Heart left ventricle (tissue), 16 donors: ENCODE results near the gene FMO5. TPM values are rescaled to one million over a fixed set of nuclear protein-coding genes. Genes with fewer than 3 reads are reported as not detected.

Experiments used
- ATAC-seq, 4 donors: fragments of 200-7000 bp; cut with Tn5 transposase; one replicate each; pipeline ENCODE4 v1.9.1; 2020 to 2022; ENCODE audit warnings: moderate library complexity in 4 of 4, mild to moderate bottlenecking in 3 of 4, moderate number of reproducible peaks in 1 of 4
- DNase-seq, 5 donors: peaks; one replicate each; pipeline ENCODE4 v3.0.0-alpha.2; 2020
- H3K27ac ChIP-seq, 12 donors: fragments of 200-600 bp; sonication (generic) in 4 of 12; one replicate each; pipeline versions ENCODE4 v1.5.0 to v1.8.0; 2016 to 2022; ENCODE audit warnings: mild to moderate bottlenecking in 2 of 12
- H3K27me3 ChIP-seq, 9 donors: fragments of 200-600 bp; sonication (generic) in 2 of 9; one replicate each; pipeline versions ENCODE4 v1.5.1 to v1.8.0; 2016 to 2022; ENCODE audit warnings: mild to moderate bottlenecking in 3 of 9
- H3K36me3 ChIP-seq, 9 donors: fragments of 200-600 bp; sonication (generic) in 2 of 9; one replicate each; pipeline versions ENCODE4 v1.5.0 to v1.8.0; 2018 to 2022; ENCODE audit warnings: mild to moderate bottlenecking in 2 of 9
- H3K4me1 ChIP-seq, 12 donors: fragments of 200-600 bp; sonication (generic) in 4 of 12; one replicate each; pipeline versions ENCODE4 v1.5.0 to v1.8.0; 2016 to 2022; ENCODE audit warnings: mild to moderate bottlenecking in 3 of 12
- H3K4me3 ChIP-seq, 12 donors: fragments of 200-600 bp; sonication (generic) in 4 of 12; one replicate each; pipeline versions ENCODE4 v1.5.0 to v1.8.0; 2017 to 2022; ENCODE audit warnings: mild to moderate bottlenecking in 9 of 12, moderate library complexity in 4 of 12
- H3K9me3 ChIP-seq, 12 donors: fragments of 200-600 bp; sonication (generic) in 4 of 12; one replicate each; pipeline versions ENCODE4 v1.5.0 to v1.8.0; 2016 to 2022; ENCODE audit warnings: mild to moderate bottlenecking in 1 of 12
- POLR2A ChIP-seq, 2 donors: fragments of 450-650 bp; IDR thresholded peaks; one replicate each; pipeline ENCODE4 v1.6.1; 2017; ENCODE audit warnings: antibody characterized with exemption in 2 of 2, mild to moderate bottlenecking in 2 of 2, moderate library complexity in 2 of 2
- WGBS, 4 donors: extraction: QIAGEN DNeasy Blood & Tissue Kit in 2 of 4; methylation state at CpG; one replicate each; pipeline versions ENCODE4 v1.1.5 to v1.1.7; 2013 to 2018; 5-methylcytosine and 5-hydroxymethylcytosine counted together
- intact Hi-C, 10 donors: fragments of 100-400 bp; cut with DNase I; formaldehyde crosslinking; loops; one replicate each; pipeline versions ENCODE4 v1.11.1 to v1.14.2; 2022
- polyA plus RNA-seq, 2 donors: library from polyadenylated mRNA; stranded (reverse); fragments of 200-250 nt; gene quantifications; one replicate each; pipeline ENCODE4 v1.2.3, GENCODE V29; 2013
- total RNA-seq, 9 donors: library from RNA; depleted of rRNA in 2 of 9; stranded (reverse); fragments of >200 nt in 2 of 9; fragmentation: NEBNext Ultra II Directional in 3 of 9; extraction: Animal tissue kit (Norgen Biotek cat#: 25700) in 3 of 9; gene quantifications; one replicate each; pipeline versions ENCODE4 v1.1.0 to v1.2.4, GENCODE V29; 2016 to 2023
- TF ChIP-seq, protein P1 (sequence below), 12 donors: fragments of 200-600 bp; sonication (generic) in 4 of 12; IDR thresholded peaks; one replicate each; pipeline versions ENCODE4 v1.5.0 to v1.8.0; 2018 to 2022; ENCODE audit warnings: antibody characterized with exemption in 12 of 12, mild to moderate bottlenecking in 5 of 12
- donor health status: ischemic (EF 13 %, LVEDD 7.1; RV severe dilation, severe dysfunction).
- donor health status: healthy with polysubstance abuse.
- donor health status: DM: no; HTN: yes; CAD: no.
- donor health status: DM: no; HTN: no; CAD: no.
- donor health status: ischemic (EF 25% LVEDD 6.9; RV normal size, moderate dysfunction).
- donor health status: ischemic (EF 25% LVEDD 5.7; RV mildly dilated, moderate dysfunction).
- donor health status: healthy.
- donor health status: DM: yes; HTN: yes; CAD: no.
- donor health status: ischemic (EF 35%, LVEDD 5.7; RV mildly dilated, moderate dysfunction).
- donor health status: nonischemic (EF 11% LVEDD 7.7; RV severe dilation, severe dysfunction).
- donor health status: DM: yes; HTN: yes; CAD: no.
- donor health status: PGD.
- donor health status: ischemic (EF 29% LVEDD 5.4; RV normal size, mild dysfunction).
- donor health status: nonischemic (EF 23%, LVEDD 6.1; RV moderate dilation, normal function).

Gene FMO5
- total and polyA plus RNA-seq, 11 donors = 0.71 to 17.0 (median 1.2) TPM

DNA sequence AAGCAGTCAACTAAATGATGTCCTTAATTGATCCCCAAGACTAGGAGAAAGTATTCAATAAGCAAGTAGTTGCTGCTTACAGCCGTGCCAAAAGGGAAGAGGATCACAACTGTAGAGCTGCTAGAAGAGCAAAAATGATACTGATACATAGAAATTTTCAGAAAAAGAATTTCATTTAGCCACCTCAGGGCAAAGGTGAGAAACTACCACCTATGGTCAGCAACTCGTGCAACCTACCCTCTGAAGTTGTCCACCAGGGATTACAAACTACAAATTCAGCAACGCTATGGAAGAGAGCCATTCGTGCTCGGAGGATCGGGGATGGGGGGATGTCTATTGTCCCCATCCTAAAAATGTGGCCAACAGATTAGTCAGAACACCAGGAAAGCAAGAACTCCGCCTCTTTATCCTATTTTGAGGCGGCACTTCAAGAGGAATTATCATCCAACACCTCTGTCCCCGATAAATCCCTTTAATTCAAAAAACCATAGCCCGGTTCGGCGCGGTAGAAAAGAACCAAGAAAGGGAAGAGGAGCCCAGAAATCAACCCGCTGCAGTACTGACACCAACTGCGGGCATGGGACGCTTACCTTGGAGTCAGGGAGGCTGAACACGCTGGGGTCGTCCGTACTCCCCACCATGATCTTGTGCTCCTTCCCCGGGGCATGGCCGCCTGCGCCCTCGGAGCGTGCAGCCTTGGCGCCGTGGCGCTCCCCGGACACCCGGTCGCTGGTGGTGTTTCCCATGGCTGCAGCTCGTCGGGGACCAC, 53.6 kb downstream of the FMO5 start:
- DNase-seq = no peak
- no peak for TF ChIP-seq POLR2A (IDR thresholded peaks at IDR 0.05)
- TF ChIP-seq, protein P1, sequence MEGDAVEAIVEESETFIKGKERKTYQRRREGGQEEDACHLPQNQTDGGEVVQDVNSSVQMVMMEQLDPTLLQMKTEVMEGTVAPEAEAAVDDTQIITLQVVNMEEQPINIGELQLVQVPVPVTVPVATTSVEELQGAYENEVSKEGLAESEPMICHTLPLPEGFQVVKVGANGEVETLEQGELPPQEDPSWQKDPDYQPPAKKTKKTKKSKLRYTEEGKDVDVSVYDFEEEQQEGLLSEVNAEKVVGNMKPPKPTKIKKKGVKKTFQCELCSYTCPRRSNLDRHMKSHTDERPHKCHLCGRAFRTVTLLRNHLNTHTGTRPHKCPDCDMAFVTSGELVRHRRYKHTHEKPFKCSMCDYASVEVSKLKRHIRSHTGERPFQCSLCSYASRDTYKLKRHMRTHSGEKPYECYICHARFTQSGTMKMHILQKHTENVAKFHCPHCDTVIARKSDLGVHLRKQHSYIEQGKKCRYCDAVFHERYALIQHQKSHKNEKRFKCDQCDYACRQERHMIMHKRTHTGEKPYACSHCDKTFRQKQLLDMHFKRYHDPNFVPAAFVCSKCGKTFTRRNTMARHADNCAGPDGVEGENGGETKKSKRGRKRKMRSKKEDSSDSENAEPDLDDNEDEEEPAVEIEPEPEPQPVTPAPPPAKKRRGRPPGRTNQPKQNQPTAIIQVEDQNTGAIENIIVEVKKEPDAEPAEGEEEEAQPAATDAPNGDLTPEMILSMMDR (IDR thresholded peaks at IDR 0.05) = no peak
- Histone ChIP-seq H3K36me3 (peaks cover 0 to 25% (median 6%) of the 10 kb centered on the region in 9 donors), H3K4me1 (peaks cover 0 to 60% (median 35%) of the 10 kb centered on the region in 12 donors), H3K27ac (peak overlapping the region; percentile 81 to 99 (median 94)), H3K27me3 (no peaks in the 10 kb centered on the region), H3K9me3 (no peaks in the 10 kb centered on the region), H3K4me3 (peak overlapping the region; percentile 69 to 96 (median 88))
- intact Hi-C loops = loop anchor here (1.0 to 10.0 kb wide), 5 partner anchors 51 to 373 kb away; partner anchors contain the start of genes CHD1L (in 10 of the 10), BCL9 (in 1 of the 10) and FMO5 (in 1 of the 10)
- no peak for ATAC-seq
- WGBS, 4 donors = 0 to 1% (median 0%) methylated on average over 25 to 32 of the region's 32 CpGs

DNA sequence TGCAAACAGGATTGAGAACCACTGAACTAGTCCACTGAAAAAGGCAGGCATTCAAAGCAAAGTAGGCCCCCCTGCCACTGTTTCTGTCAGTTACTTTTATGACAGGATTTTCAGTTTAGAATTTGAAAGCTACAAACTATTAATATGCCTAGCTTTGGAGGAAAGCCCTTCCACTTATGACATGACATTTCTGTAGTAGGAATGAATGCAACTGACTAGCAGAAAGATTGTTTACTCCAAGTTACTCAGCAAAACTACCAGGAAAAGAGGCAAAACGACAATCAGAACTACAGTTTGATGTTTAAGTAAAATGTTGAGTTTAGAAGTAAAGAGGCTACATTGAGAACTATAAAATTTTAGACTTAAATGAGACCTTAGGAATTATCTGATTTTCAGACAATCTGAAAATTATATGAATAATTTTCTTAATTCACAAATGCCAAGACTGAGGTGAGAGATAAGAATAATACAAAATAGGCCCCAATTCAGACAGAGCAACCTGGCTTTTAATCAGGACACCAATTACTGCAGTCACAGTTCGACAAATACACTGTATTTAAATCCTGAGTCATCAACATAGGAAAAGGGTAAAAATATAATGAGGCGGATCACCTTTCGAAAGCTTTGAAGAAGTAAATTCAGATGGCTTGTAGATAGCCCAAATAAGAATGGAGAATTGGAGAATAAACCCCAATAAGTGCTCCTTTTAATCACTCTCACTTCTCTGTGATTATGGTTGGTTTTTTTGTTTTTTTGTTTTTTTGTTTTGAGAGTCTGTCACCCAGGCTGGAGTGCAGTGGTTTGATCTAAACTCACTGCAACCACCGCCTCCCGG, 55.1 kb downstream of the FMO5 start:
- Histone ChIP-seq H3K4me1 (peaks cover 0 to 60% (median 35%) of the 10 kb centered on the region in 12 donors), H3K27me3 (no peaks in the 10 kb centered on the region), H3K4me3 (peak overlapping the region in 7 of 12 donors; percentile 69 to 93 (median 84)), H3K36me3 (peaks cover 0 to 30% (median 18%) of the 10 kb centered on the region in 9 donors), H3K9me3 (no peaks in the 10 kb centered on the region), H3K27ac (peak overlapping the region in 5 of 12 donors; percentile 4 to 22 (median 10))
- WGBS, 4 donors = 78 to 85% (median 82%) methylated on average over 6 of the region's 6 CpGs
- intact Hi-C loops = loop anchor here in 3 of 10 donors (5.0 to 10.0 kb wide), 3 partner anchors 52 to 375 kb away; partner anchors contain the start of genes BCL9 (in 1 of the 3) and FMO5 (in 1 of the 3)
- ATAC-seq (no peak), DNase-seq (no peak)
- TF ChIP-seq, protein P1 (IDR thresholded peaks at IDR 0.05) = no peak
- TF ChIP-seq POLR2A (IDR thresholded peaks at IDR 0.05) = no peak

DNA sequence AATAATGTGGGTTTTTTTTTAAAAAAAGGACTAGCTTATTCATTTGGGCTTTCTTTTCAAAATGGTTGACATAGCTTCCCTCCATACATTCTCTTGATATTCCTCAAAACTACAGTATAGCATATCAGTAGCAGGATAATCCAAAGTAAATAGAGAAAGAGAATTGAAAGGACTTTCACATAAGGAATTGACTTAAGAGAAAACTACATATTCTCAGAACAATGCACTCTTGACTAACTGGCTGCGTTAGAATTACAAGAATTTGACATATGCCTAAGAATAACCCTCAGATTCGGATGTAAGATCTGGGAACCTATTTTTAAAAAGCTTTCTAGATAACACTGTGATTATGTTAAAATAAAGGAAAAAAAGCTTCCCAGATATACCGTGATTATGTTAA, 56.0 kb downstream of the FMO5 start:
- Histone ChIP-seq H3K36me3 (peaks cover 0 to 34% (median 26%) of the 10 kb centered on the region in 9 donors), H3K27me3 (no peaks in the 10 kb centered on the region), H3K4me1 (peaks cover 0 to 55% (median 33%) of the 10 kb centered on the region in 12 donors), H3K27ac (no peak overlapping the region), H3K4me3 (no peak overlapping the region), H3K9me3 (no peaks in the 10 kb centered on the region)
- no peak for TF ChIP-seq POLR2A (IDR thresholded peaks at IDR 0.05)
- TF ChIP-seq, protein P1 (IDR thresholded peaks at IDR 0.05) = no peak
- DNase-seq (no peak), ATAC-seq (no peak)
- intact Hi-C loops = no loop called here
- 39 to 54% (median 42%) methylated on average over 3 of the region's 3 CpGs for WGBS, 4 donors
